B cell (primary cell): ENCODE measurements around the gene PRTN3.

Experiments used
- EZH2 ChIP-seq: IDR thresholded peaks from 2 replicates; pipeline ENCODE4 v1.6.1; 2012; ENCODE audit warnings: borderline replicate concordance, low read depth, mild to moderate bottlenecking, moderate library complexity, low read length; ENCODE audit not compliant: insufficient read depth, poor library complexity, severe bottlenecking
- TF ChIP-seq, protein P1 (sequence below): fragments of 200-600 bp; IDR thresholded peaks from one replicate; pipeline ENCODE4 v1.8.0; 2022; ENCODE audit warnings: antibody characterized with exemption, mild to moderate bottlenecking

GRCh38 chr19:823565-824121 lies 17.2 kb upstream of the PRTN3 start:
- TF ChIP-seq, protein P1, sequence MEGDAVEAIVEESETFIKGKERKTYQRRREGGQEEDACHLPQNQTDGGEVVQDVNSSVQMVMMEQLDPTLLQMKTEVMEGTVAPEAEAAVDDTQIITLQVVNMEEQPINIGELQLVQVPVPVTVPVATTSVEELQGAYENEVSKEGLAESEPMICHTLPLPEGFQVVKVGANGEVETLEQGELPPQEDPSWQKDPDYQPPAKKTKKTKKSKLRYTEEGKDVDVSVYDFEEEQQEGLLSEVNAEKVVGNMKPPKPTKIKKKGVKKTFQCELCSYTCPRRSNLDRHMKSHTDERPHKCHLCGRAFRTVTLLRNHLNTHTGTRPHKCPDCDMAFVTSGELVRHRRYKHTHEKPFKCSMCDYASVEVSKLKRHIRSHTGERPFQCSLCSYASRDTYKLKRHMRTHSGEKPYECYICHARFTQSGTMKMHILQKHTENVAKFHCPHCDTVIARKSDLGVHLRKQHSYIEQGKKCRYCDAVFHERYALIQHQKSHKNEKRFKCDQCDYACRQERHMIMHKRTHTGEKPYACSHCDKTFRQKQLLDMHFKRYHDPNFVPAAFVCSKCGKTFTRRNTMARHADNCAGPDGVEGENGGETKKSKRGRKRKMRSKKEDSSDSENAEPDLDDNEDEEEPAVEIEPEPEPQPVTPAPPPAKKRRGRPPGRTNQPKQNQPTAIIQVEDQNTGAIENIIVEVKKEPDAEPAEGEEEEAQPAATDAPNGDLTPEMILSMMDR, result no peak
- TF ChIP-seq EZH2, result no peak
